Measurements from ENCODE around the gene UGT8. TPM values are rescaled to one million over a fixed set of nuclear protein-coding genes. Genes with fewer than 3 reads are reported as not detected.
A peak's percentile ranks its signal among the peaks of the same experiment; 100 is the strongest.

The UGT8 gene
- total RNA-seq, 2 donors from 2014 or later, result 42.8 to 54.0 TPM

- DNase-seq, result no peak
- Histone ChIP-seq H3K4me3 (no peak overlapping the region), H3K27ac (no peak overlapping the region), H3K9ac (ENCODE audit: low read depth in 2 of 2, low read length in 2 of 2) (no peak overlapping the region), H3K36me3 (no peaks in the 10 kb centered on the region), H3K27me3 (no peaks in the 10 kb centered on the region), H3K9me3 (no peaks in the 10 kb centered on the region), H3K4me1 (no peaks in the 10 kb centered on the region)
- TF ChIP-seq CTCF (IDR thresholded peaks at IDR 0.05), result no peak
- intact Hi-C loops (cut with DNase I), result no loop called here
Observed at GRCh38 chr4:114691865-114692264, 93.3 kb downstream of the UGT8 start.

GRCh38 chr4:114692958-114693357, 94.4 kb downstream of the UGT8 start:
- H3K4me1 ChIP-seq, result no peaks in the 10 kb centered on the region
- H3K4me3 ChIP-seq, result no peak overlapping the region
- no peaks in the 10 kb centered on the region for H3K36me3 ChIP-seq
- no peak for TF ChIP-seq CTCF (IDR thresholded peaks at IDR 0.05)
- no peaks in the 10 kb centered on the region for H3K9me3 ChIP-seq
- H3K9ac ChIP-seq (ENCODE audit: low read depth in 2 of 2, low read length in 2 of 2), result no peak overlapping the region
- H3K27me3 ChIP-seq, result no peaks in the 10 kb centered on the region
- H3K27ac ChIP-seq, result no peak overlapping the region
- intact Hi-C loops (cut with DNase I), result no loop called here
- DNase-seq, result no peak

- intact Hi-C loops (cut with DNase I), result no loop called here
- TF ChIP-seq CTCF (IDR thresholded peaks at IDR 0.05), result peak; percentile 50
- H3K27ac ChIP-seq, result no peak overlapping the region
- H3K9ac ChIP-seq (ENCODE audit: low read depth in 2 of 2, low read length in 2 of 2), result no peak overlapping the region
- H3K36me3 ChIP-seq, result no peaks in the 10 kb centered on the region
- H3K4me3 ChIP-seq, result no peak overlapping the region
- no peaks in the 10 kb centered on the region for H3K4me1 ChIP-seq
- no peak for DNase-seq
- no peaks in the 10 kb centered on the region for H3K27me3 ChIP-seq
- no peaks in the 10 kb centered on the region for H3K9me3 ChIP-seq
Observed at GRCh38 chr4:114694770-114695169, 96.2 kb downstream of the UGT8 start.

GRCh38 chr4:114698231-114698630, 99.6 kb downstream of the UGT8 start:
- intact Hi-C loops (cut with DNase I), result no loop called here
- DNase-seq, result no peak
- no peaks in the 10 kb centered on the region for H3K4me1 ChIP-seq
- H3K27ac ChIP-seq, result no peak overlapping the region
- TF ChIP-seq CTCF (IDR thresholded peaks at IDR 0.05), result no peak
- no peaks in the 10 kb centered on the region for H3K9me3 ChIP-seq
- no peak overlapping the region for H3K9ac ChIP-seq (ENCODE audit: low read depth in 2 of 2, low read length in 2 of 2)
- H3K27me3 ChIP-seq, result no peaks in the 10 kb centered on the region
- no peaks in the 10 kb centered on the region for H3K36me3 ChIP-seq
- no peak overlapping the region for H3K4me3 ChIP-seq

- intact Hi-C loops (cut with DNase I), result no loop called here
- no peak for TF ChIP-seq CTCF (IDR thresholded peaks at IDR 0.05)
Observed at GRCh38 chr4:114701491-114701890, 102.9 kb downstream of the UGT8 start.

GRCh38 chr4:114717432-114717831, 118.8 kb downstream of the UGT8 start:
- Histone ChIP-seq H3K27ac (no peak overlapping the region), H3K4me1 (no peaks in the 10 kb centered on the region), H3K27me3 (no peaks in the 10 kb centered on the region), H3K9me3 (no peaks in the 10 kb centered on the region), H3K4me3 (no peak overlapping the region), H3K36me3 (no peaks in the 10 kb centered on the region), H3K9ac (ENCODE audit: low read depth in 2 of 2, low read length in 2 of 2) (no peak overlapping the region)
- no peak for TF ChIP-seq CTCF (IDR thresholded peaks at IDR 0.05)
- intact Hi-C loops (cut with DNase I), result no loop called here
- no peak for DNase-seq

More at GRCh38 chr4:114701491-114701890, 102.9 kb downstream of the UGT8 start:
- H3K27ac ChIP-seq, result no peak overlapping the region
- no peak overlapping the region for H3K4me3 ChIP-seq
- H3K4me1 ChIP-seq, result no peaks in the 10 kb centered on the region
- DNase-seq, result no peak
- H3K27me3 ChIP-seq, result no peaks in the 10 kb centered on the region
- H3K9me3 ChIP-seq, result no peaks in the 10 kb centered on the region
- H3K9ac ChIP-seq (ENCODE audit: low read depth in 2 of 2, low read length in 2 of 2), result no peak overlapping the region
- no peaks in the 10 kb centered on the region for H3K36me3 ChIP-seq

All from colonic mucosa (tissue), 4 donors.